Gastroesophageal sphincter (tissue), 3 donors: ENCODE measurements around the gene RAP1GAP.

ENCODE experiments used
- CTCF ChIP-seq, 4 experiments: fragments of 200-600 bp in 2 of 4; fragments of 450-650 bp in 2 of 4; sonication (generic) in 1 of 4; IDR thresholded peaks; one replicate each; pipeline ENCODE4 v1.5.1; 2017 to 2019; ENCODE audit warnings: antibody characterized with exemption in 4 of 4, mild to moderate bottlenecking in 2 of 4, moderate library complexity in 2 of 4
- EP300 ChIP-seq: sonication (generic); formaldehyde crosslinking; IDR thresholded peaks from one replicate; pipeline ENCODE4 v1.6.1; 2017; ENCODE audit warnings: antibody characterized with exemption, mild to moderate bottlenecking

GRCh38 chr1:21643624-21644023 lies 25.5 kb downstream of the RAP1GAP start:
- TF ChIP-seq CTCF (IDR thresholded peaks at IDR 0.05) (no peak), EP300 (no peak)
